ENCODE results near the gene CPO.
"Not testable (repeated sequence)": the region's sequence is repeated elsewhere in the genome, so short reads cannot be mapped to it uniquely, and the experiment has no call there.

CPO gene

DNA sequence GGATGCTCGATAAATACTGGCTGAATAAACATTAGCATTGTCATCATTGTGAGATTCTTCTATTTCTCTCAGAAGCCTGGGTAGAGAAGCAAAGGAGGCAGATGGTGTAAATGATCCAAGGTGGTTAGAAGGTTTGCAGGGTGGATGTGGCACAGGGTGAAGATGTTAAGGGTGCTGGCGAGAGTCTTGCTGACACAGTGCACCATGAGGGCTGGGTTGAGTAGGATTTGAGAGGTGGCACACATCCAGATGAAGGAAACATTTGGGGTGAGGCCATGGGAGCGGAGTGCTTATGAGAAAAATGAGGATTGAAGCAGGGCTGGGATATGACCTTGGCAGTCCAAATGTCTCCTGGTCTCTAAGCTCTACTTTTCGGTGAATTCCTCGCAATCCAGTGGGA, 17.8 kb upstream of the CPO start:
- TF ChIP-seq CTCF (conservative IDR thresholded peaks at IDR 0.05; ENCODE audit: low read depth, low read length), result no peak
- no peak overlapping the region for H3K4me3 ChIP-seq (ENCODE audit: low read length)
- no peak for DNase-seq (ENCODE audit: low read depth)

DNA sequence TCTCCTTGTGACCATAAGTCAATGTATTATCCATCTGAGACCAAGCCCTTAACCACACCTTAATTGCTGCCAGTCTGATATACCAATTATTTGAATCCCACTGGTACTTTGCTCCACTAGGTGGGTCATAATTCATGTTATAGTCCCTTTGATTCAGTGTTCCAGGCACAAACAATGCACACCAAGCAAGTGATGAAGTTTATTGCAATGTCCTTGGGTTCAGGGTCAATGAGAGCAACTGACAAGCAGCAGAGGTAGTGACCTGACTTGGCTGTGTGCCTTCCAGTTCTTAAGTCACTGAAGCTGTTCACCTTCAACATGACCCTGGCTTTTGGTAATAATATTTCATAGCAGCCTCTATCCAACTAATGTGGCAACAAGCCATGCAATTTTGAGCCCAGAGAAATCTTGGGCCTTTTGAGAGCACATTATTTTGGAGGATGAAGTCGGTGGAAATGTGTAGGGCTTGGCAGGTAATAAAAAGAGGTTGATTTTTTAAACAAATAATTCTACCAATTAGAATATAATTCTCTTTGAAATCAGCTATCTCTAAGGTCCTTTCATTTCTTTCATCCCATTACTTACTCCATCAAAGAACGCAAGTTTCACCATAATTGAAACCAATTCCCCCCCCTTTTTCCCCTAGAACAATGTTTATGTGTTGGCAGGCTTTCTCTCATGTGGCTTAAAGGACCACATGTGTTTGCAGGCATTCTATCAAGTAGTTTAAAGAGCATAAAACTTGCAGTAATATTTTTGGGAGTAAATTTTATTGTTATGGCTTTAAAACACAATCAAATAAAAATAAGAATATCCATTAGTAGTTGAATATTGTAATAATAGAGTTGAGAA, 3.1 kb upstream of the CPO start:
- no peak for TF ChIP-seq CTCF (conservative IDR thresholded peaks at IDR 0.05; ENCODE audit: low read depth, low read length)
- no peak for DNase-seq (ENCODE audit: low read depth)
- H3K4me3 ChIP-seq (ENCODE audit: low read length), result no peak overlapping the region

- peak; percentile 6 for DNase-seq (ENCODE audit: low read depth)
- H3K4me3 ChIP-seq (ENCODE audit: low read length), result no peak overlapping the region
- TF ChIP-seq CTCF (conservative IDR thresholded peaks at IDR 0.05; ENCODE audit: low read depth, low read length), result no peak
Observed at GRCh38 chr2:206936843-206937230, 2.5 kb upstream of the CPO start.

GRCh38 chr2:206937555-206937954, 1.8 kb upstream of the CPO start:
- DNase-seq (ENCODE audit: low read depth), result no peak
- no peak overlapping the region for H3K4me3 ChIP-seq (ENCODE audit: low read length)
- TF ChIP-seq CTCF (conservative IDR thresholded peaks at IDR 0.05; ENCODE audit: low read depth, low read length), result no peak

- no peak overlapping the region for H3K4me3 ChIP-seq (ENCODE audit: low read length)
- DNase-seq (ENCODE audit: low read depth), result no peak
- no peak for TF ChIP-seq CTCF (conservative IDR thresholded peaks at IDR 0.05; ENCODE audit: low read depth, low read length)
Observed at GRCh38 chr2:206940546-206940945, 1.2 kb downstream of the CPO start.

DNA sequence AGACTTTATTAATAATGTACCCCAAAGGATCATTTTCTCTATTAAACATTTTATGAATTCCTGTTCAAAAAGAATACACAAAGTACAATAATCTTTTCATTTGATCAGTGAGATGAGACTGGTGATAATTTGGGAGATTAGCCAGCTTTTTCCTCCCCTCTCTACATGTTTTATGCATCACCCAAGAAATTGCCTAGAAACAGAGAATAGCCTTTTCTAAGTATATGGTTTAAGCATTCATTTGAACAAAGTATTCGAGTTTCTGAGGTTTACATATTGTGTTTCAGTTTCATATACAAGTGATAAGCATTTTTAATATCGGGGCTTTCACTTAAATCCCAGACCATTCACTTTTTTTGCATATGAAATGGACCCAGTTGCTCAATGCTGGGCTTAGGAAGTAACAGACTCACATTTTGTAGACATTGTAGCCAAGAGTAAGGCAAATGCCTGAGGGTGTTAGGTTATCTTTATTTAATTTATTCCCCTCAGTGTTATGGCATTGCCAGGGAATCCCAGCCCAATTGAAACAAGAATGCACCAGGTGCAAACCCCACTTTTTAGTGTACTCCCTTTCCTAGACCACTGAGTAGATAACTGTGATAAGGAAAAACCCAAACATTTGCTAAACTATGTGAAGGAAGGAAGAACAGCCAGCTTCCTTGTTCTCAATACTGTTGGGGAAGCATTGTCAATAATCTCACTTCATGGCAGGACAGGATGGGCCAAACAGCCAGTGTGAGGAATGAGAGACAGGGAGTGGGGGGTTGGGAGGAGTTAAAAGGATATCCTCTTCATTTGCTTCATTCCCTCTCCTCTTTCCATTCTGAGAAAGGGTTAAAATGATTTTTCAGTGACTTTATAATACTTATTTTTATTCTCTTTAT, 3.5 kb downstream of the CPO start:
- DNase-seq (ENCODE audit: low read depth), result no peak
- TF ChIP-seq CTCF (conservative IDR thresholded peaks at IDR 0.05; ENCODE audit: low read depth, low read length), result no peak
- H3K4me3 ChIP-seq (ENCODE audit: low read length), result no peak overlapping the region

DNA sequence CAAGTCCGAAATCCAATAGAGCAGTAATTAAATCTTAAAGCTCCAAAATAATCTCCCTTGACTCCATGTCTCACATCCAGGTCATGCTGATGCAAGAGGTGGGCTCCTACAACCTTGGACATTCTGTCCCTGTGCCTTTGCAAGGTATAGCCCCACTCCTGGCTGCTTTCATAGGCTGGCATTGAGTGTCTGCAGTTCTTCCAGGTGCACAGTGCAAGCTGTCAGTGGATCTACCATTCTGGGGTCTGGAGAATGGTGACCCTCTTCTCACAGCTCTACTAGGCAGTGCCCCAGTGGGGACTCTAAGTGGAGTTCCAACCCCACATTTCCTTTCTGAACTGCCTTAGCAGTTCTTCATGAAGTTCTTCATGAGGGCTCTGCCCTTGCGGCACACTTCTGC, 14.1 kb downstream of the CPO start:
- DNase-seq (ENCODE audit: low read depth); H3K4me3 ChIP-seq (ENCODE audit: low read length): not testable (repeated sequence)
